Adrenal gland (tissue), 12 donors: Measurements from ENCODE around the gene AGPAT3. TPM values are rescaled to one million over a fixed set of nuclear protein-coding genes. Genes with fewer than 3 reads are reported as not detected.

Experiments used
- DNase-seq, 7 donors: peaks; one replicate each; pipeline ENCODE4 v3.0.0-alpha.2; 2019 to 2020
- H3K27ac ChIP-seq, 5 donors: fragments of 200-600 bp; sonication (generic) in 4 of 5; 1 replicate in 3 of 5; 2 replicates in 2 of 5; pipeline versions ENCODE4 v1.5.1 to v1.8.0; 2016 to 2020; ENCODE audit warnings: mild to moderate bottlenecking in 1 of 5
- H3K27me3 ChIP-seq: fragments of 200-600 bp; 2 replicates; pipeline ENCODE4 v1.8.0; 2021
- H3K36me3 ChIP-seq, 2 donors: fragments of 200-600 bp; replicated peaks in 1 of 2; 1 replicate in 1 of 2; 2 replicates in 1 of 2; pipeline versions ENCODE4 v1.5.1 to v1.8.0; 2018 to 2022
- H3K4me1 ChIP-seq, 2 donors: fragments of 200-600 bp; replicated peaks in 1 of 2; 1 replicate in 1 of 2; 2 replicates in 1 of 2; pipeline versions ENCODE4 v1.5.1 to v1.8.0; 2018 to 2021
- H3K4me3 ChIP-seq, 4 donors: fragments of 200-600 bp; sonication (generic) in 3 of 4; one replicate each; pipeline ENCODE4 v1.5.1; 2016 to 2018
- H3K9me3 ChIP-seq, 3 donors: fragments of 200-600 bp; sonication (generic) in 1 of 3; replicated peaks in 1 of 3; 1 replicate in 2 of 3; 2 replicates in 1 of 3; pipeline versions ENCODE4 v1.5.1 to v1.8.0; 2016 to 2021
- POLR2A ChIP-seq, 2 donors: fragments of 450-650 bp; IDR thresholded peaks; one replicate each; pipeline ENCODE4 v1.6.1; 2017; ENCODE audit warnings: antibody characterized with exemption in 2 of 2, mild to moderate bottlenecking in 2 of 2, moderate library complexity in 1 of 2
- WGBS, 4 donors: extraction: QIAGEN DNeasy Blood & Tissue Kit in 2 of 4; methylation state at CpG; one replicate each; pipeline versions ENCODE4 v1.1.5 to v1.1.7; 2013 to 2017; 5-methylcytosine and 5-hydroxymethylcytosine counted together
- intact Hi-C, 2 donors: fragments of 100-400 bp; cut with DNase I; formaldehyde crosslinking; loops; one replicate each; pipeline versions ENCODE4 v1.14.1 to v1.15.0; 2022 to 2023
- polyA plus RNA-seq, 3 donors: library from polyadenylated mRNA; stranded (reverse); fragments of 200-250 nt in 2 of 3; fragments of 350-450 nt in 1 of 3; fragmentation: Illumina TruSeq in 1 of 3; extraction: RNeasy Lipid Tissue Mini Kit (QIAGEN cat#74804) in 1 of 3; gene quantifications; one replicate each; pipeline ENCODE4 v1.2.3, GENCODE V29; 2013 to 2014
- total RNA-seq, 9 donors: library from RNA; depleted of rRNA in 4 of 9; stranded (reverse); fragments of >200 nt in 4 of 9; fragments of 120-200 nt in 1 of 9; fragmentation: NEBNext Ultra II Directional in 1 of 9; extraction: Animal tissue kit (Norgen Biotek cat#: 25700) in 1 of 9; gene quantifications; one replicate each; pipeline versions ENCODE4 v1.1.0 to v1.2.4, GENCODE V29; 2013 to 2023
- TF ChIP-seq, protein P1 (sequence below), 6 experiments: fragments of 450-650 bp in 4 of 6; fragments of 200-600 bp in 2 of 6; sonication (generic) in 1 of 6; IDR thresholded peaks; 1 replicate in 5 of 6; 2 replicates in 1 of 6; pipeline versions ENCODE4 v1.5.1 to v1.8.0; 2016 to 2021; ENCODE audit warnings: antibody characterized with exemption in 6 of 6, mild to moderate bottlenecking in 2 of 6, moderate library complexity in 1 of 6
- donor health status: healthy with polysubstance abuse.
- donor health status: Bipolar disorder and iron deficiency.
- donor health status: DM: yes; HTN: yes; CAD: no.
- donor health status: DM: no; HTN: no; CAD: no.
- donor health status: DM: no; HTN: no; CAD: no.
- donor health status: DM: yes; HTN: yes; CAD: no.

The AGPAT3 gene
- total and polyA plus RNA-seq, 12 donors: 25.3 to 88.9 (median 47.8) TPM

- 59 to 74% (median 64%) methylated on average over 9 of the region's 9 CpGs for WGBS, 4 donors
- peak in 3 of 7 donors; percentile 26 to 77 (median 37) for DNase-seq
- peaks cover 0 to 3% of the 10 kb centered on the region in 2 donors for H3K4me1 ChIP-seq
- H3K9me3 ChIP-seq: no peaks in the 10 kb centered on the region
- intact Hi-C loops: no loop called here
- H3K27ac ChIP-seq: peak overlapping the region in 2 of 5 donors; percentile 62 to 80
- H3K27me3 ChIP-seq: no peaks in the 10 kb centered on the region
- TF ChIP-seq POLR2A (IDR thresholded peaks at IDR 0.05): no peak
- TF ChIP-seq, protein P1, sequence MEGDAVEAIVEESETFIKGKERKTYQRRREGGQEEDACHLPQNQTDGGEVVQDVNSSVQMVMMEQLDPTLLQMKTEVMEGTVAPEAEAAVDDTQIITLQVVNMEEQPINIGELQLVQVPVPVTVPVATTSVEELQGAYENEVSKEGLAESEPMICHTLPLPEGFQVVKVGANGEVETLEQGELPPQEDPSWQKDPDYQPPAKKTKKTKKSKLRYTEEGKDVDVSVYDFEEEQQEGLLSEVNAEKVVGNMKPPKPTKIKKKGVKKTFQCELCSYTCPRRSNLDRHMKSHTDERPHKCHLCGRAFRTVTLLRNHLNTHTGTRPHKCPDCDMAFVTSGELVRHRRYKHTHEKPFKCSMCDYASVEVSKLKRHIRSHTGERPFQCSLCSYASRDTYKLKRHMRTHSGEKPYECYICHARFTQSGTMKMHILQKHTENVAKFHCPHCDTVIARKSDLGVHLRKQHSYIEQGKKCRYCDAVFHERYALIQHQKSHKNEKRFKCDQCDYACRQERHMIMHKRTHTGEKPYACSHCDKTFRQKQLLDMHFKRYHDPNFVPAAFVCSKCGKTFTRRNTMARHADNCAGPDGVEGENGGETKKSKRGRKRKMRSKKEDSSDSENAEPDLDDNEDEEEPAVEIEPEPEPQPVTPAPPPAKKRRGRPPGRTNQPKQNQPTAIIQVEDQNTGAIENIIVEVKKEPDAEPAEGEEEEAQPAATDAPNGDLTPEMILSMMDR (IDR thresholded peaks at IDR 0.05): no peak
- H3K4me3 ChIP-seq: no peak overlapping the region
- no peaks in the 10 kb centered on the region for H3K36me3 ChIP-seq
Measured at GRCh38 chr21:44006017-44006619, 141.1 kb downstream of the AGPAT3 start.

GRCh38 chr21:44006656-44007055, 141.6 kb downstream of the AGPAT3 start:
- WGBS, 4 donors: 66 to 79% (median 71%) methylated on average over 8 of the region's 8 CpGs
- intact Hi-C loops: no loop called here
- peaks cover 0 to 7% of the 10 kb centered on the region in 2 donors for H3K4me1 ChIP-seq
- H3K27ac ChIP-seq: peak overlapping the region in 2 of 5 donors; percentile 60 to 62
- H3K9me3 ChIP-seq: no peaks in the 10 kb centered on the region
- TF ChIP-seq POLR2A (IDR thresholded peaks at IDR 0.05): no peak
- TF ChIP-seq, protein P1 (IDR thresholded peaks at IDR 0.05): no peak
- peak in 1 of 7 donors; percentile 12 for DNase-seq
- no peaks in the 10 kb centered on the region for H3K27me3 ChIP-seq
- H3K4me3 ChIP-seq: no peak overlapping the region
- H3K36me3 ChIP-seq: no peaks in the 10 kb centered on the region

- Histone ChIP-seq H3K9me3 (no peaks in the 10 kb centered on the region), H3K27me3 (no peaks in the 10 kb centered on the region), H3K4me3 (no peak overlapping the region), H3K27ac (no peak overlapping the region), H3K36me3 (no peaks in the 10 kb centered on the region), H3K4me1 (peaks cover 17 to 29% of the 10 kb centered on the region in 2 donors)
- intact Hi-C loops: no loop called here
- no peak for TF ChIP-seq POLR2A (IDR thresholded peaks at IDR 0.05)
- WGBS, 4 donors: 59 to 82% (median 80%) methylated on average over 4 to 9 of the region's 9 CpGs
- DNase-seq: no peak
Measured at GRCh38 chr21:44010429-44010828, 145.4 kb downstream of the AGPAT3 start.

- Histone ChIP-seq H3K4me3 (peak overlapping the region in 2 of 4 donors; percentile 92 to 94), H3K27me3 (no peaks in the 10 kb centered on the region), H3K36me3 (no peaks in the 10 kb centered on the region), H3K9me3 (no peaks in the 10 kb centered on the region), H3K4me1 (peaks cover 17 to 34% of the 10 kb centered on the region in 2 donors), H3K27ac (peak overlapping the region in 1 of 5 donors; percentile 97)
- intact Hi-C loops: no loop called here
- TF ChIP-seq POLR2A (IDR thresholded peaks at IDR 0.05): no peak
- TF ChIP-seq, protein P1 (IDR thresholded peaks at IDR 0.05): no peak
- 80 to 89% (median 83%) methylated on average over 9 of the region's 9 CpGs for WGBS, 4 donors
- DNase-seq: no peak
Measured at GRCh38 chr21:44011123-44011522, 146.1 kb downstream of the AGPAT3 start.
